Measurements from ENCODE around the gene ENOX1. TPM values are rescaled to one million over a fixed set of nuclear protein-coding genes. Genes with fewer than 3 reads are reported as not detected.

Gene ENOX1
- total RNA-seq, 1 donor from 2014 or later, result 1.1 TPM

DNA sequence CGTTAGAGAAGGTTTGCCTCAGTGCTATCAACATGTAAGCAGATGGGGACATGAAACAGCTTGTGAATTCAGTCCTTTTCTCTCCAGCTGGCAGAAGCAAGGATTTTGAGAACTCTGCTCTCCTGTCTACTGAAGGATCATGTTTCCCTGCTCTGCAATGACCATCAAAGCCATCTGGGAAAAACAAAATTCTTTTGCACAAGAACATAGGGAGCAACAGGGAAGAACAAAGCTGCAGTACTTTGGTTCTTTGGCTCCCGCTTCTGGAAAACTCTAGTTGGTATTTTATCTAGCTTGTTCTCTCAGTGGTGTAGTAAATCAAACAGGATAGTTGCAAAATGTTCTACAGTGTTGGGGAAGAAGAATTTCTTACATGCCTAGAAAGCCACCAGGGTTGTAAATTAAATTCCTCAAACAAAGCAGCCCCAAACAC is 270.4 kb downstream of the ENOX1 start:
- Histone ChIP-seq H4K20me1 (ENCODE audit: low read depth) (no peaks in the 10 kb centered on the region), H3K4me3 (no peak overlapping the region), H2AFZ (replicated peaks) (peak overlapping the region; percentile 26), H3K36me3 (no peaks in the 10 kb centered on the region), H3K9me3 (ENCODE audit: low read depth) (no peaks in the 10 kb centered on the region), H3K9ac (no peak overlapping the region), H3K79me2 (ENCODE audit: low read depth) (no peaks in the 10 kb centered on the region), H3F3A (ENCODE audit: low read depth) (no peaks in the 10 kb centered on the region), H3K4me2 (no peak overlapping the region), H3K4me1 (peaks cover 3% of the 10 kb centered on the region), H3K27me3 (no peaks in the 10 kb centered on the region), H3K27ac (no peak overlapping the region)
- no peak overlapping the region for H3K27ac Mint-ChIP-seq
- H3K27me3 Mint-ChIP-seq (ENCODE audit: insufficient read depth, low read depth), result peaks cover 3% of the 10 kb centered on the region
- no peaks in the 10 kb centered on the region for H3K9me3 Mint-ChIP-seq
- no peak for DNase-seq (ENCODE audit: low spot score)
- H3K4me3 Mint-ChIP-seq, result no peak overlapping the region
- H3K36me3 Mint-ChIP-seq, result no peaks in the 10 kb centered on the region
- TF ChIP-seq, protein P1, sequence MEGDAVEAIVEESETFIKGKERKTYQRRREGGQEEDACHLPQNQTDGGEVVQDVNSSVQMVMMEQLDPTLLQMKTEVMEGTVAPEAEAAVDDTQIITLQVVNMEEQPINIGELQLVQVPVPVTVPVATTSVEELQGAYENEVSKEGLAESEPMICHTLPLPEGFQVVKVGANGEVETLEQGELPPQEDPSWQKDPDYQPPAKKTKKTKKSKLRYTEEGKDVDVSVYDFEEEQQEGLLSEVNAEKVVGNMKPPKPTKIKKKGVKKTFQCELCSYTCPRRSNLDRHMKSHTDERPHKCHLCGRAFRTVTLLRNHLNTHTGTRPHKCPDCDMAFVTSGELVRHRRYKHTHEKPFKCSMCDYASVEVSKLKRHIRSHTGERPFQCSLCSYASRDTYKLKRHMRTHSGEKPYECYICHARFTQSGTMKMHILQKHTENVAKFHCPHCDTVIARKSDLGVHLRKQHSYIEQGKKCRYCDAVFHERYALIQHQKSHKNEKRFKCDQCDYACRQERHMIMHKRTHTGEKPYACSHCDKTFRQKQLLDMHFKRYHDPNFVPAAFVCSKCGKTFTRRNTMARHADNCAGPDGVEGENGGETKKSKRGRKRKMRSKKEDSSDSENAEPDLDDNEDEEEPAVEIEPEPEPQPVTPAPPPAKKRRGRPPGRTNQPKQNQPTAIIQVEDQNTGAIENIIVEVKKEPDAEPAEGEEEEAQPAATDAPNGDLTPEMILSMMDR (IDR thresholded peaks at IDR 0.05), result no peak
- no peak for TF ChIP-seq EZH2phosphoT487 (IDR thresholded peaks at IDR 0.05)
- no peak for TF ChIP-seq EZH2 (IDR thresholded peaks at IDR 0.05)
- H3K4me1 Mint-ChIP-seq, result peaks cover 5% of the 10 kb centered on the region

DNA sequence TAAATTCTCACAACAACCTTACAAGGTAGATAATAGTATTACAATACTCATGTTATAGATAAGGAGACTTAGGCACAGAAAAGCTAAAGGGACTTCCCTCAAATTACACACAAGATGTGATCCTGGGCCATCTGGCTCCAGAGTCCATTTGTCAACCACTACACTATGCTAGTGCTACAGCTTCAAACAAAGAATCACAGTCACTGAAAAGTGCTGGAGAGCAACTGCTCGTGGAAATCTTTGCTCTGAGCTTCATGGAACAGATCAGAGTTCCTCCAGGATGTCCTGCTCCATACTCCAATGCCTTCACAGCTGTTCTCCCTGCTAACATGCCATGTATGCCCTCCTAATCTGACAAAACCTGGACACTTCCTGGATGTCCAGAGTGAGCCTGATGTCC is 271.2 kb downstream of the ENOX1 start:
- no peaks in the 10 kb centered on the region for H3K36me3 Mint-ChIP-seq
- peaks cover 5% of the 10 kb centered on the region for H3K4me1 Mint-ChIP-seq
- H3K4me3 Mint-ChIP-seq, result peak overlapping the region; percentile 15
- H3K9me3 Mint-ChIP-seq, result no peaks in the 10 kb centered on the region
- no peak for DNase-seq (ENCODE audit: low spot score)
- Histone ChIP-seq H3K4me1 (peaks cover 3% of the 10 kb centered on the region), H3K27ac (no peak overlapping the region), H2AFZ (replicated peaks) (no peak overlapping the region), H3K9ac (no peak overlapping the region), H3K36me3 (no peaks in the 10 kb centered on the region), H3K27me3 (no peaks in the 10 kb centered on the region), H4K20me1 (ENCODE audit: low read depth) (no peaks in the 10 kb centered on the region), H3K4me3 (no peak overlapping the region), H3F3A (ENCODE audit: low read depth) (no peaks in the 10 kb centered on the region), H3K79me2 (ENCODE audit: low read depth) (no peaks in the 10 kb centered on the region), H3K4me2 (no peak overlapping the region), H3K9me3 (ENCODE audit: low read depth) (no peaks in the 10 kb centered on the region)
- no peak for TF ChIP-seq EZH2 (IDR thresholded peaks at IDR 0.05)
- TF ChIP-seq, protein P1 (IDR thresholded peaks at IDR 0.05), result no peak
- no peak for TF ChIP-seq EZH2phosphoT487 (IDR thresholded peaks at IDR 0.05)
- H3K27ac Mint-ChIP-seq, result no peak overlapping the region
- H3K27me3 Mint-ChIP-seq (ENCODE audit: insufficient read depth, low read depth), result peaks cover 3% of the 10 kb centered on the region

DNA sequence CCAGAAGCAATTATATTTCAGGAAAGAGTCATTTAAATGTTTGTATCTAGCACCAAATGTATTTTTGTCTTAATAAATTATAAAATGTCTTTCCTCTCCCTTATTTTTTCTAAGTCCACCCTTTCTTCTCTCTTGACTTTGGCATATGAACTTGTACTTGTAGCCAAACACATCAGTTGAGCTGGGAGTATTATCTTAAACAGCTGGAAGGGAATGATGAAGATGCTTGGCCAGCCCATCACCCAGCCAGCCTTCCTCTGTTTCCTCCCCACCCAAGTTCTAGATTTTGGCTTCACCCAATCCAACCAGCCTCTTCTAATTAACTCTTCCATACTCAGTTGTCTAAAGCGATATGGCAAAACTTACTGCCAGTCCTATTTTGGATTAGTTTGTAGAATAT is 272.5 kb downstream of the ENOX1 start:
- H3K36me3 ChIP-seq, result no peaks in the 10 kb centered on the region
- no peaks in the 10 kb centered on the region for H3K36me3 Mint-ChIP-seq
- TF ChIP-seq EZH2phosphoT487 (IDR thresholded peaks at IDR 0.05), result no peak
- no peak for TF ChIP-seq EZH2 (IDR thresholded peaks at IDR 0.05)
- TF ChIP-seq, protein P1 (IDR thresholded peaks at IDR 0.05), result no peak
- no peak overlapping the region for H3K4me3 Mint-ChIP-seq
- H3K4me1 ChIP-seq, result peaks cover 3% of the 10 kb centered on the region
- no peak overlapping the region for H3K9ac ChIP-seq
- H3K9me3 ChIP-seq (ENCODE audit: low read depth), result no peaks in the 10 kb centered on the region
- H3F3A ChIP-seq (ENCODE audit: low read depth), result no peaks in the 10 kb centered on the region
- DNase-seq (ENCODE audit: low spot score), result no peak
- no peak overlapping the region for H3K27ac Mint-ChIP-seq
- H3K27me3 Mint-ChIP-seq (ENCODE audit: insufficient read depth, low read depth), result peaks cover 3% of the 10 kb centered on the region
- H3K79me2 ChIP-seq (ENCODE audit: low read depth), result no peaks in the 10 kb centered on the region
- H3K4me3 ChIP-seq, result no peak overlapping the region
- H3K4me2 ChIP-seq, result no peak overlapping the region
- H4K20me1 ChIP-seq (ENCODE audit: low read depth), result no peaks in the 10 kb centered on the region
- H3K4me1 Mint-ChIP-seq, result peaks cover 5% of the 10 kb centered on the region
- H2AFZ ChIP-seq (replicated peaks), result no peak overlapping the region
- H3K27ac ChIP-seq, result no peak overlapping the region
- no peaks in the 10 kb centered on the region for H3K9me3 Mint-ChIP-seq
- H3K27me3 ChIP-seq, result no peaks in the 10 kb centered on the region
